ENCODE measurements around the gene TJP2. TPM values are rescaled to one million over a fixed set of nuclear protein-coding genes. Genes with fewer than 3 reads are reported as not detected.

TJP2 gene
- total RNA-seq, 1 experiment from 2014 or later, result 106 TPM

- BruUV-seq (replicated peaks), result no TSS peak
- intact Hi-C loops (cut with micrococcal nuclease), result loop anchor here (5.0 kb wide), 1 partner anchor 54 kb away; no protein-coding TSS in a partner anchor
- TF ChIP-seq CTCF (conservative IDR thresholded peaks at IDR 0.05; ENCODE audit: low read depth, low read length), result no peak
- TF ChIP-seq EZH2phosphoT487 (IDR thresholded peaks at IDR 0.05; ENCODE audit: borderline replicate concordance, low read length), result no peak
- no peak for TF ChIP-seq EZH2 (IDR thresholded peaks at IDR 0.05; ENCODE audit: low read length, unreplicated experiment)
- Histone ChIP-seq H3K27ac (ENCODE audit: low read length) (peak overlapping the region; percentile 93), H3K9me2 (replicated peaks; ENCODE audit: low read length) (no peaks in the 10 kb centered on the region), H2AFZ (ENCODE audit: low read length) (no peak overlapping the region), H3F3A (ENCODE audit: low read length, unreplicated experiment) (peaks cover 20% of the 10 kb centered on the region), H3K27me3 (ENCODE audit: low read length) (no peaks in the 10 kb centered on the region), H3K79me2 (ENCODE audit: low read length) (peaks cover 72% of the 10 kb centered on the region), H3K9ac (ENCODE audit: low read length) (peak overlapping the region; percentile 69; the same call in 1 of the 2 replicates), H3K36me3 (ENCODE audit: low read depth, low read length) (no peaks in the 10 kb centered on the region), H3K4me1 (ENCODE audit: insufficient read depth, low read length) (peaks cover 91% of the 10 kb centered on the region), H3K9me3 (ENCODE audit: low read length) (no peaks in the 10 kb centered on the region), H3K4me3 (ENCODE audit: low read length) (no peak overlapping the region), H4K20me1 (ENCODE audit: low read length) (no peaks in the 10 kb centered on the region), H3K4me2 (ENCODE audit: low read length) (peak overlapping the region; percentile 79; the same call in 1 of the 2 replicates)
- ChIA-PET CTCF (no interaction called here), POLR2A (ENCODE audit: unreplicated experiment) (no interaction called here)
- no peak for DNase-seq
- no peak for ATAC-seq
These were observed 2.5 kb downstream of the TJP2 start for GRCh38 chr9:69176471-69177171.

GRCh38 chr9:69178583-69179011 lies 4.5 kb downstream of the TJP2 start:
- Histone ChIP-seq H4K20me1 (ENCODE audit: low read length) (no peaks in the 10 kb centered on the region), H2AFZ (ENCODE audit: low read length) (no peak overlapping the region), H3K27ac (ENCODE audit: low read length) (peak overlapping the region; percentile 93), H3K36me3 (ENCODE audit: low read depth, low read length) (no peaks in the 10 kb centered on the region), H3K79me2 (ENCODE audit: low read length) (peaks cover 71% of the 10 kb centered on the region), H3K4me2 (ENCODE audit: low read length) (peak overlapping the region; percentile 79), H3K4me3 (ENCODE audit: low read length) (no peak overlapping the region), H3K9me2 (replicated peaks; ENCODE audit: low read length) (no peaks in the 10 kb centered on the region), H3K4me1 (ENCODE audit: insufficient read depth, low read length) (peaks cover 80% of the 10 kb centered on the region), H3K9me3 (ENCODE audit: low read length) (no peaks in the 10 kb centered on the region), H3K27me3 (ENCODE audit: low read length) (no peaks in the 10 kb centered on the region), H3K9ac (ENCODE audit: low read length) (peak overlapping the region; percentile 41), H3F3A (ENCODE audit: low read length, unreplicated experiment) (peaks cover 20% of the 10 kb centered on the region)
- CTCF ChIA-PET, result interaction anchor here (1.0 kb wide), 1 partner anchor 20 kb away, joined by 6 read pairs; no protein-coding TSS in a partner anchor
- no peak for TF ChIP-seq CTCF (conservative IDR thresholded peaks at IDR 0.05; ENCODE audit: low read depth, low read length)
- no peak for TF ChIP-seq EZH2 (IDR thresholded peaks at IDR 0.05; ENCODE audit: low read length, unreplicated experiment)
- no peak for TF ChIP-seq EZH2phosphoT487 (IDR thresholded peaks at IDR 0.05; ENCODE audit: borderline replicate concordance, low read length)
- no TSS peak for BruUV-seq (replicated peaks)
- POLR2A ChIA-PET (ENCODE audit: unreplicated experiment), result no interaction called here
- ATAC-seq (peak; percentile 33), DNase-seq (peak; percentile 89)
- intact Hi-C loops (cut with micrococcal nuclease), result loop anchor here (5.0 kb wide), 1 partner anchor 56 kb away; no protein-coding TSS in a partner anchor

- Histone ChIP-seq H3K27me3 (ENCODE audit: low read length) (no peaks in the 10 kb centered on the region), H3K4me2 (ENCODE audit: low read length) (peak overlapping the region; percentile 79), H3F3A (ENCODE audit: low read length, unreplicated experiment) (peaks cover 20% of the 10 kb centered on the region), H3K4me1 (ENCODE audit: insufficient read depth, low read length) (peaks cover 79% of the 10 kb centered on the region), H3K9me2 (replicated peaks; ENCODE audit: low read length) (no peaks in the 10 kb centered on the region), H2AFZ (ENCODE audit: low read length) (no peak overlapping the region), H3K79me2 (ENCODE audit: low read length) (peaks cover 73% of the 10 kb centered on the region), H3K9me3 (ENCODE audit: low read length) (no peaks in the 10 kb centered on the region), H3K27ac (ENCODE audit: low read length) (peak overlapping the region; percentile 93), H3K9ac (ENCODE audit: low read length) (peak overlapping the region; percentile 41), H3K36me3 (ENCODE audit: low read depth, low read length) (no peaks in the 10 kb centered on the region), H3K4me3 (ENCODE audit: low read length) (peak overlapping the region; percentile 15; the same call in 1 of the 2 replicates), H4K20me1 (ENCODE audit: low read length) (no peaks in the 10 kb centered on the region)
- TF ChIP-seq EZH2phosphoT487 (IDR thresholded peaks at IDR 0.05; ENCODE audit: borderline replicate concordance, low read length) (no peak), CTCF (conservative IDR thresholded peaks at IDR 0.05; ENCODE audit: low read depth, low read length) (no peak), EZH2 (IDR thresholded peaks at IDR 0.05; ENCODE audit: low read length, unreplicated experiment) (no peak)
- intact Hi-C loops (cut with micrococcal nuclease), result loop anchor here (5.0 kb wide), 1 partner anchor 57 kb away; no protein-coding TSS in a partner anchor
- ChIA-PET CTCF (interaction anchor here (1.0 kb wide), 1 partner anchor 21 kb away, joined by 6 read pairs; no protein-coding TSS in a partner anchor), POLR2A (ENCODE audit: unreplicated experiment) (no interaction called here)
- BruUV-seq (replicated peaks), result no TSS peak
- DNase-seq, result no peak
- ATAC-seq, result no peak; the same call in 1 of the 2 replicates
These were observed 5.0 kb downstream of the TJP2 start for GRCh38 chr9:69179037-69179436.

Data from PC-3 (cell line).